ENCODE data around the gene ATF3. TPM values are rescaled to one million over a fixed set of nuclear protein-coding genes. Genes with fewer than 3 reads are reported as not detected.

The ATF3 gene
- total RNA-seq, 2 experiments from 2014 or later: 10.4 to 12.7 TPM

DNA sequence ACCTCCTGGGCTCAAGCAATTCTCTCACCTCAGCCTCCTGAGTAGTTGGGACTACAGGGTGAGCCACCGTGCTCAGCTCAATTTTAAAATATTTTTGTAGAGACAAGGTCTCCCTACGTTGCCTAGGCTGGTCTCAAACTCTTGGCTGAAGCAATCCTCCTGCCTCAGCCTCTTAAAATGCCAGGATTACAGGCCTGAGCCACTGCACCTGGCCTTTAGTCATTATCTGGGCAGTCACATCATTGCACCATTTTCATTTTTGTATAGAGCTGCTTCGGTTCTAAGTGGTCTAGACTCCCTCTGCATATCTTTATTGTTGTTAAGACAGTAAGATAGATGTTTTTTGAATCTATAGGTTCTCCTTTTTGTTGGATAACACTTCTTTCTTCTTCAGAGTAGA is 39.9 kb downstream of the ATF3 start:
- no peak for ATAC-seq (ENCODE audit: poor library complexity)
- Histone ChIP-seq H3K4me3 (ENCODE audit: low read length) (no peak overlapping the region), H3K4me1 (ENCODE audit: insufficient read depth, low read length) (no peaks in the 10 kb centered on the region), H3K36me3 (ENCODE audit: insufficient read depth, low read length) (no peaks in the 10 kb centered on the region), H3K27ac (ENCODE audit: low read depth in 1 of 2, low read length in 2 of 2) (no peak overlapping the region), H3K27me3 (ENCODE audit: control insufficient read depth in 1 of 2, insufficient read depth in 2 of 2, low read length in 2 of 2) (no peaks in the 10 kb centered on the region), H3K9me3 (ENCODE audit: control insufficient read depth in 1 of 2, insufficient read depth in 1 of 2, low read length in 2 of 2) (no peaks in the 10 kb centered on the region)
- Mint-ChIP-seq H3K9me3 (no peaks in the 10 kb centered on the region), H3K4me3 (no peak overlapping the region), H3K4me1 (ENCODE audit: low read depth) (no peaks in the 10 kb centered on the region), H3K27ac (no peak overlapping the region), H3K36me3 (ENCODE audit: low read depth) (no peaks in the 10 kb centered on the region), H3K27me3 (peaks cover 9% of the 10 kb centered on the region)
- intact Hi-C loops (cut with DNase I, micrococcal nuclease): no loop called here
- TF ChIP-seq, protein P1, sequence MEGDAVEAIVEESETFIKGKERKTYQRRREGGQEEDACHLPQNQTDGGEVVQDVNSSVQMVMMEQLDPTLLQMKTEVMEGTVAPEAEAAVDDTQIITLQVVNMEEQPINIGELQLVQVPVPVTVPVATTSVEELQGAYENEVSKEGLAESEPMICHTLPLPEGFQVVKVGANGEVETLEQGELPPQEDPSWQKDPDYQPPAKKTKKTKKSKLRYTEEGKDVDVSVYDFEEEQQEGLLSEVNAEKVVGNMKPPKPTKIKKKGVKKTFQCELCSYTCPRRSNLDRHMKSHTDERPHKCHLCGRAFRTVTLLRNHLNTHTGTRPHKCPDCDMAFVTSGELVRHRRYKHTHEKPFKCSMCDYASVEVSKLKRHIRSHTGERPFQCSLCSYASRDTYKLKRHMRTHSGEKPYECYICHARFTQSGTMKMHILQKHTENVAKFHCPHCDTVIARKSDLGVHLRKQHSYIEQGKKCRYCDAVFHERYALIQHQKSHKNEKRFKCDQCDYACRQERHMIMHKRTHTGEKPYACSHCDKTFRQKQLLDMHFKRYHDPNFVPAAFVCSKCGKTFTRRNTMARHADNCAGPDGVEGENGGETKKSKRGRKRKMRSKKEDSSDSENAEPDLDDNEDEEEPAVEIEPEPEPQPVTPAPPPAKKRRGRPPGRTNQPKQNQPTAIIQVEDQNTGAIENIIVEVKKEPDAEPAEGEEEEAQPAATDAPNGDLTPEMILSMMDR (IDR thresholded peaks at IDR 0.05): no peak
- ChIA-PET POLR2A (no interaction called here), CTCF (interaction anchor here (1.5 kb wide), 1 partner anchor 171 kb away, joined by 5 read pairs; no protein-coding TSS in a partner anchor)
- no peak for DNase-seq

DNA sequence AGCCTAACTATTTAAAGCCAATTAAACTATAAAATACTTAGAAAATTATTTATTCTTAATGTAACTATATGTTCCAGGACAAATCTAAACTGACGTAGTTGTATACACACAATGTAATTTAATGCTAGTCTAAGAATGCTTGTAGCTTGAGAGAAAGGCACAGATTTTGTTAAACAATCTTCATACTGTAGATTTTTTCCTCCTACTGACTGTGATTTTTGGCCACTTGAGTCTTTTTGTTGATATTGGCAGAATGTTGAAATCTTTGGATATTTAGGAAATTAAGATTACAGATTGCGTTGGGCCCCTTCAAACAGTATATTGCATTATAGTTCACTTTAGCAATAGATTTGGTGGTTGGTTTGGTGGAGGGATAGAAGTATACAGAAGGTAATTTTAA is 40.5 kb downstream of the ATF3 start:
- Histone ChIP-seq H3K27ac (ENCODE audit: low read depth in 1 of 2, low read length in 2 of 2) (no peak overlapping the region), H3K4me3 (ENCODE audit: low read length) (no peak overlapping the region), H3K27me3 (ENCODE audit: control insufficient read depth in 1 of 2, insufficient read depth in 2 of 2, low read length in 2 of 2) (no peaks in the 10 kb centered on the region), H3K4me1 (ENCODE audit: insufficient read depth, low read length) (no peaks in the 10 kb centered on the region), H3K36me3 (ENCODE audit: insufficient read depth, low read length) (no peaks in the 10 kb centered on the region), H3K9me3 (ENCODE audit: control insufficient read depth in 1 of 2, insufficient read depth in 1 of 2, low read length in 2 of 2) (no peaks in the 10 kb centered on the region)
- Mint-ChIP-seq H3K27me3 (peaks cover 9% of the 10 kb centered on the region), H3K4me3 (no peak overlapping the region), H3K9me3 (no peaks in the 10 kb centered on the region), H3K27ac (no peak overlapping the region), H3K4me1 (ENCODE audit: low read depth) (no peaks in the 10 kb centered on the region), H3K36me3 (ENCODE audit: low read depth) (no peaks in the 10 kb centered on the region)
- intact Hi-C loops (cut with DNase I, micrococcal nuclease): no loop called here
- TF ChIP-seq, protein P1 (IDR thresholded peaks at IDR 0.05): no peak
- CTCF ChIA-PET: no interaction called here
- DNase-seq (no peak), ATAC-seq (ENCODE audit: poor library complexity) (no peak)
- POLR2A ChIA-PET: no interaction called here

DNA sequence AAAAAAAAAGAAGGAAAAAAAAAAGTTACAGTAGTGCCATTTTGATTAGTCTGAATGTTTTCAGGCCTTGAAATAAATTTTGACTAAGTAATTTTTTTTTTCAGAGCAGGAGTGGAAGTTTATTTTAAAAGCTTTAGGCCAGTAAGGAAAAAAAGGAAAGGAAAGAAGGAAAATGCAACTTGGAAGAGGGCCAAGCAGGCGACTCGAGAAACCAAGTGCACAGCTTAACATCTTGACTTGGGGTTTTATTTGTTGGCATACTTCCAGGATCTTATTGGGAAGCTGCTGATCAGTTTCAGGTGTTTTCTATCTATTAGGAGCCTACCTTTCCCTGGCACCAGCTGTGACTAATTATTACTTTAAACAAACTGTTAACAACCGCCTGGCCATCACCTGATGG is 41.7 kb downstream of the ATF3 start:
- intact Hi-C loops (cut with DNase I, micrococcal nuclease): no loop called here
- ATAC-seq (ENCODE audit: poor library complexity) (no peak), DNase-seq (no peak)
- no peak overlapping the region for H3K4me3 ChIP-seq (ENCODE audit: low read length)
- H3K4me1 ChIP-seq (ENCODE audit: insufficient read depth, low read length): no peaks in the 10 kb centered on the region
- peaks cover 15% of the 10 kb centered on the region for H3K27me3 Mint-ChIP-seq
- H3K36me3 Mint-ChIP-seq (ENCODE audit: low read depth): no peaks in the 10 kb centered on the region
- no peaks in the 10 kb centered on the region for H3K9me3 Mint-ChIP-seq
- H3K27me3 ChIP-seq (ENCODE audit: control insufficient read depth in 1 of 2, insufficient read depth in 2 of 2, low read length in 2 of 2): no peaks in the 10 kb centered on the region
- H3K27ac Mint-ChIP-seq: no peak overlapping the region
- ChIA-PET POLR2A (no interaction called here), CTCF (no interaction called here)
- no peaks in the 10 kb centered on the region for H3K36me3 ChIP-seq (ENCODE audit: insufficient read depth, low read length)
- no peaks in the 10 kb centered on the region for H3K9me3 ChIP-seq (ENCODE audit: control insufficient read depth in 1 of 2, insufficient read depth in 1 of 2, low read length in 2 of 2)
- H3K27ac ChIP-seq (ENCODE audit: low read depth in 1 of 2, low read length in 2 of 2): no peak overlapping the region
- TF ChIP-seq, protein P1 (IDR thresholded peaks at IDR 0.05): no peak
- H3K4me3 Mint-ChIP-seq: no peak overlapping the region
- H3K4me1 Mint-ChIP-seq (ENCODE audit: low read depth): no peaks in the 10 kb centered on the region

Measured in CD4-positive, alpha-beta T cell (primary cell).